OCI-LY7 (cell line): ENCODE data around the gene UMAD1. TPM values are rescaled to one million over a fixed set of nuclear protein-coding genes. Genes with fewer than 3 reads are reported as not detected.
A peak's percentile ranks its signal among the peaks of the same experiment; 100 is the strongest.

Experiments
- BruUV-seq: library from RNA; stranded (reverse); fragments of 400-500 nt; replicated peaks from 2 replicates; lab custom pipeline; 2021; lab: Mats Ljungman, UMichigan
- CTCF ChIA-PET: fragments of 300-600 bp; sonication (Branson Sonifier 250); formaldehyde crosslinking; loops from one replicate; lab custom pipeline; 2022; ENCODE audit warnings: antibody characterized with exemption; ENCODE audit not compliant: unreplicated experiment; lab: Charles Lee
- POLR2A ChIA-PET: fragments of 300-600 bp; sonication (Branson Sonifier 250); formaldehyde crosslinking; loops from one replicate; lab custom pipeline; 2022; ENCODE audit warnings: antibody characterized with exemption; lab: Charles Lee
- DNase-seq: peaks from one replicate; pipeline ENCODE4 v3.0.0-alpha.2; 2015; ENCODE audit warnings: low spot score
- H2AFZ ChIP-seq: fragments of 200-600 bp; sonication (generic), shearing (Covaris generic); 2 replicates; pipeline ENCODE4 v1.6.1; 2014; ENCODE audit warnings: mild to moderate bottlenecking, antibody characterized with exemption, low read length, moderate library complexity
- H3K27ac ChIP-seq: fragments of 200-600 bp; sonication (generic); 2 replicates; pipeline ENCODE4 v1.5.1; 2014; ENCODE audit warnings: mixed run types, low read depth, mild to moderate bottlenecking, moderate library complexity, low read length, inconsistent platforms; ENCODE audit not compliant: poor library complexity, severe bottlenecking
- H3K36me3 ChIP-seq: fragments of 200-600 bp; sonication (generic); 2 replicates; pipeline ENCODE4 v1.6.1; 2014; ENCODE audit warnings: mild to moderate bottlenecking, antibody characterized with exemption, low read length, moderate library complexity, mixed read lengths; ENCODE audit not compliant: insufficient read depth
- H3K4me1 ChIP-seq: fragments of 200-600 bp; sonication (generic); 2 replicates; pipeline ENCODE4 v1.5.1; 2014; ENCODE audit warnings: mild to moderate bottlenecking, low read length; ENCODE audit not compliant: insufficient read depth, poor library complexity, severe bottlenecking
- H3K4me2 ChIP-seq: fragments of 200-600 bp; sonication (generic); 2 replicates; pipeline ENCODE4 v1.6.1; 2014; ENCODE audit warnings: mild to moderate bottlenecking, low read length
- H3K4me3 ChIP-seq: fragments of 200-600 bp; sonication (generic); 2 replicates; pipeline ENCODE4 v1.5.1; 2014; ENCODE audit warnings: mild to moderate bottlenecking, low read depth, low read length; ENCODE audit not compliant: poor library complexity, severe bottlenecking
- H3K79me2 ChIP-seq: fragments of 200-600 bp; sonication (generic); 2 replicates; pipeline ENCODE4 v1.6.1; 2016; ENCODE audit warnings: low read depth, mild to moderate bottlenecking, low read length, moderate library complexity, mixed read lengths; ENCODE audit not compliant: insufficient read depth
- H3K9me2 ChIP-seq: fragments of 200-600 bp; sonication (generic); 2 replicates; pipeline ENCODE4 v1.6.1; 2016; ENCODE audit warnings: mild to moderate bottlenecking, low read length, mixed read lengths; ENCODE audit not compliant: insufficient read depth
- H3K9me3 ChIP-seq: fragments of 200-600 bp; sonication (generic); 2 replicates; pipeline ENCODE4 v1.6.1; 2014; ENCODE audit warnings: mild to moderate bottlenecking, mixed run types, low read length, mixed read lengths
- H4K20me1 ChIP-seq: fragments of 200-600 bp; sonication (generic); 2 replicates; pipeline ENCODE4 v1.6.1; 2014; ENCODE audit warnings: mild to moderate bottlenecking, antibody characterized with exemption, low read length, moderate library complexity, mixed read lengths; ENCODE audit not compliant: insufficient read depth
- EZH2phosphoT487 ChIP-seq: fragments of 200-600 bp; sonication (generic); IDR thresholded peaks from 2 replicates; pipeline ENCODE4 v1.6.1; 2018; ENCODE audit warnings: low read depth, borderline replicate concordance, mild to moderate bottlenecking, mixed run types, antibody characterized with exemption, low read length, moderate library complexity, mixed read lengths
- intact Hi-C: fragments of 100-400 bp; cut with micrococcal nuclease; formaldehyde crosslinking; loops from one replicate; pipeline ENCODE4 v1.10.0; 2022; ENCODE audit not compliant: unreplicated experiment
- total RNA-seq, 2 experiments: library from RNA; depleted of rRNA in 1 of 2; stranded (reverse); fragments of >200 nt in 1 of 2; shearing (Covaris generic) in 1 of 2; gene quantifications; 2 replicates each; pipeline ENCODE4 v1.2.3, GENCODE V29; 2014 to 2022
- TF ChIP-seq, protein P1 (sequence below): fragments of 200-600 bp; sonication (generic); conservative IDR thresholded peaks from 2 replicates; pipeline ENCODE4 v1.5.1; 2014; ENCODE audit warnings: mild to moderate bottlenecking, antibody characterized with exemption, low read length, moderate library complexity, mixed read lengths

Gene UMAD1
- total RNA-seq, 2 experiments from 2014 or later = 8.7 to 15.2 TPM

DNA sequence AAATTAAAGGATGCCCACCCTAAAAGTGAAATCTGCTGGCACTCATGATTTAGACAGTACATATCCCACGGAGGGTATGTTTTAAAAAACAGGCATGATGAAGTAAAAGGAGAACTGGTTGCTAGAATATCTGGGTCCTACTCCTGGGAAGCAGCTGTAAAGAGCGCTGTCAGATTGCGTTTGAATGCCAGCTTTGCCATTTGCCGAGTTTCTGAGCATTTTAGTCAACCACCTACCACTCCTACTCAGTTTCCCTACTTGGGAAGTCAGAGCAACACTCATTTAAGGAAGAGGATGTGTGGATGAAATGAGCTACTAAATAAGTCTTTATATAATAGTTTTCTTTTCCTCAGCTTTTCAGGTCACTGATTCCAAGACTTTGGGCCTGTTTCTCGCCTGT, 1.1 kb upstream of the UMAD1 start:
- H3K79me2 ChIP-seq = peaks cover 45% of the 10 kb centered on the region; the same call in 1 of the 2 replicates
- peak overlapping the region; percentile 76 for H3K4me2 ChIP-seq
- H3K27ac ChIP-seq = peak overlapping the region; percentile 72
- BruUV-seq = no TSS peak
- peaks cover 3% of the 10 kb centered on the region; the same call in 1 of the 2 replicates for H4K20me1 ChIP-seq
- peak overlapping the region; percentile 92 for H2AFZ ChIP-seq
- intact Hi-C loops = no loop called here
- peaks cover 28% of the 10 kb centered on the region for H3K4me1 ChIP-seq
- H3K4me3 ChIP-seq = peak overlapping the region; percentile 92
- H3K9me2 ChIP-seq = no peaks in the 10 kb centered on the region
- H3K9me3 ChIP-seq = no peaks in the 10 kb centered on the region
- peaks cover 26% of the 10 kb centered on the region for H3K36me3 ChIP-seq
- DNase-seq = peak; percentile 5
- TF ChIP-seq, protein P1, sequence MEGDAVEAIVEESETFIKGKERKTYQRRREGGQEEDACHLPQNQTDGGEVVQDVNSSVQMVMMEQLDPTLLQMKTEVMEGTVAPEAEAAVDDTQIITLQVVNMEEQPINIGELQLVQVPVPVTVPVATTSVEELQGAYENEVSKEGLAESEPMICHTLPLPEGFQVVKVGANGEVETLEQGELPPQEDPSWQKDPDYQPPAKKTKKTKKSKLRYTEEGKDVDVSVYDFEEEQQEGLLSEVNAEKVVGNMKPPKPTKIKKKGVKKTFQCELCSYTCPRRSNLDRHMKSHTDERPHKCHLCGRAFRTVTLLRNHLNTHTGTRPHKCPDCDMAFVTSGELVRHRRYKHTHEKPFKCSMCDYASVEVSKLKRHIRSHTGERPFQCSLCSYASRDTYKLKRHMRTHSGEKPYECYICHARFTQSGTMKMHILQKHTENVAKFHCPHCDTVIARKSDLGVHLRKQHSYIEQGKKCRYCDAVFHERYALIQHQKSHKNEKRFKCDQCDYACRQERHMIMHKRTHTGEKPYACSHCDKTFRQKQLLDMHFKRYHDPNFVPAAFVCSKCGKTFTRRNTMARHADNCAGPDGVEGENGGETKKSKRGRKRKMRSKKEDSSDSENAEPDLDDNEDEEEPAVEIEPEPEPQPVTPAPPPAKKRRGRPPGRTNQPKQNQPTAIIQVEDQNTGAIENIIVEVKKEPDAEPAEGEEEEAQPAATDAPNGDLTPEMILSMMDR = no peak
- no peak for TF ChIP-seq EZH2phosphoT487
- POLR2A ChIA-PET = interaction anchor here (0.6 to 2.9 kb wide), 9 partner anchors 23 to 458 kb away, joined by 3 to 17 read pairs (median 5); no protein-coding TSS in a partner anchor
- CTCF ChIA-PET = no interaction called here

DNA sequence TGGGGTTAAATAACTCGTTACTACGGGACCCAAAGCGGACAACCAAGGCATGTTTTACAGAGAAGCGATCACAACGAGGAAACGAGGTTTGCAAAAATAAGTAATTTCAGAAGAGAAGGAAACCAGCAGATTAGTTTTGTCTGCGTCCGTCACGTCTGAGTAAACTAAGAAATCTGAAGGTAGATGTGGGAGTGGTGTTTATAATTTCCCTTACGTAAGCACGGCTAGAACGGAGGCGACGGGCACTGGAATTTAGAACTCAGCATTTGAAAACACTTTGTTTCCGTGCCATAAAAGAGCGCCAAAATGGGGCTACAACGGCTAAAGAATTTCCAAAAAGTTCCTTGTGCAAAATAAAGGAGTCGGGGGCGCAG, 718 bp upstream of the UMAD1 start:
- H3K9me2 ChIP-seq = no peaks in the 10 kb centered on the region
- peak overlapping the region; percentile 72 for H3K27ac ChIP-seq
- no peak for TF ChIP-seq EZH2phosphoT487
- TF ChIP-seq, protein P1 = no peak
- peaks cover 25% of the 10 kb centered on the region for H3K36me3 ChIP-seq
- POLR2A ChIA-PET = interaction anchor here (0.8 to 2.9 kb wide), 7 partner anchors 23 to 458 kb away, joined by 3 to 17 read pairs (median 5); no protein-coding TSS in a partner anchor
- H2AFZ ChIP-seq = peak overlapping the region; percentile 92
- H4K20me1 ChIP-seq = peaks cover 3% of the 10 kb centered on the region; the same call in 1 of the 2 replicates
- H3K4me3 ChIP-seq = peak overlapping the region; percentile 92
- intact Hi-C loops = loop anchor here (1.0 to 10.0 kb wide), 5 partner anchors 73 to 537 kb away; partner anchors contain the start of genes C1GALT1 and GLCCI1
- peak; percentile 71 for DNase-seq
- BruUV-seq = TSS peak; percentile 83
- CTCF ChIA-PET = interaction anchor here (1.2 kb wide), 1 partner anchor 10 kb away, joined by 3 read pairs; no protein-coding TSS in a partner anchor
- peaks cover 28% of the 10 kb centered on the region for H3K4me1 ChIP-seq
- peaks cover 45% of the 10 kb centered on the region; the same call in 1 of the 2 replicates for H3K79me2 ChIP-seq
- peak overlapping the region; percentile 76 for H3K4me2 ChIP-seq
- H3K9me3 ChIP-seq = no peaks in the 10 kb centered on the region
